Colonic mucosa (tissue), 4 donors: ENCODE measurements around the gene CDC20B. TPM values are rescaled to one million over a fixed set of nuclear protein-coding genes. Genes with fewer than 3 reads are reported as not detected.
A peak's percentile ranks its signal among the peaks of the same experiment; 100 is the strongest.

ENCODE experiments used
- DNase-seq: peaks from one replicate; pipeline ENCODE4 v3.0.0-alpha.2; 2020
- H3K27ac ChIP-seq: fragments of 200-600 bp; one replicate; pipeline ENCODE4 v1.8.0; 2021
- H3K27me3 ChIP-seq: fragments of 200-600 bp; one replicate; pipeline ENCODE4 v1.8.0; 2021
- H3K36me3 ChIP-seq: fragments of 200-600 bp; one replicate; pipeline ENCODE4 v1.8.0; 2021
- H3K4me1 ChIP-seq: fragments of 200-600 bp; one replicate; pipeline ENCODE4 v1.8.0; 2021; ENCODE audit warnings: mild to moderate bottlenecking
- H3K4me3 ChIP-seq: fragments of 200-600 bp; one replicate; pipeline ENCODE4 v1.8.0; 2021
- H3K9ac ChIP-seq, 2 donors: one replicate each; pipeline ENCODE4 v1.7.0; 2013; ENCODE audit warnings: control low read depth in 2 of 2, low read depth in 2 of 2, low read length in 2 of 2
- H3K9me3 ChIP-seq: fragments of 200-600 bp; one replicate; pipeline ENCODE4 v1.8.0; 2021
- intact Hi-C: fragments of 100-400 bp; cut with DNase I; formaldehyde crosslinking; loops from one replicate; pipeline ENCODE4 v1.14.1; 2022
- total RNA-seq, 2 donors: library from RNA; stranded (reverse); fragmentation: NEBNext Ultra II Directional in 1 of 2; extraction: Animal tissue kit (Norgen Biotek cat#: 25700) in 1 of 2; gene quantifications; one replicate each; pipeline ENCODE4 v1.2.1, GENCODE V29; 2021
- TF ChIP-seq, protein P1 (sequence below): fragments of 200-600 bp; IDR thresholded peaks from one replicate; pipeline ENCODE4 v1.8.0; 2022; ENCODE audit warnings: antibody characterized with exemption, mild to moderate bottlenecking
- donor health status: healthy.
- donor health status: DM: no; HTN: no; CAD: no.
- donor health status: DM: no; HTN: no; CAD: no.

Gene CDC20B
- total RNA-seq, 2 donors from 2014 or later = not detected

DNA sequence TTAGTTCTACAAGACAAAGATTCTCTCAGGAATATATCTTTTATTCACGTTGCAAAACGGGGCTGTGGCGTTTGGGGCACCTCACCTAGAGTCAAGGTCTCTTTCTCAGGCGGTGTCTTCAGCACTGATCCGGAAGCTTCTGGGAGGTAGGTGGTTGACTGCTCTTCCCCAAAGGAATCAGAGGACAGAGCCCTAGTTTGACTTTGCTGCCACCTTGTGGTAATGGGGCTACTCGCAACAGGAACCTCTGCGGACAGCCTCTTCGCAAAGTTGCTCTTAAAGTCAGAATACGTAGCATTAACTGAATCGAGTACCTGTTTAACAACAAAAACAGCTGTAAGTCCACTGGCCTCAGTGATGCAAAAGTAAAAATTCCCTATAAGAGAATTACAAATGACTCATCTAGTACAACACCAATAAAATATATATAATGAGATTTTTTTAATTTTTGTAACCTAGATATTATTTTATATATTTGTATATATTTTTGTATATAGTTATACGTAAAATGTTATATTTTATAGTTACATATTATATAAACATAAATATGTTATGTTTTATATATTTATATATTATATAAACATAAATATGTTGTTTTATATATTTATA is 26.3 kb downstream of the CDC20B start:
- Histone ChIP-seq H3K27me3 (no peaks in the 10 kb centered on the region), H3K36me3 (no peaks in the 10 kb centered on the region), H3K9me3 (no peaks in the 10 kb centered on the region), H3K9ac (no peak overlapping the region), H3K4me1 (no peaks in the 10 kb centered on the region), H3K27ac (no peak overlapping the region), H3K4me3 (no peak overlapping the region)
- TF ChIP-seq, protein P1, sequence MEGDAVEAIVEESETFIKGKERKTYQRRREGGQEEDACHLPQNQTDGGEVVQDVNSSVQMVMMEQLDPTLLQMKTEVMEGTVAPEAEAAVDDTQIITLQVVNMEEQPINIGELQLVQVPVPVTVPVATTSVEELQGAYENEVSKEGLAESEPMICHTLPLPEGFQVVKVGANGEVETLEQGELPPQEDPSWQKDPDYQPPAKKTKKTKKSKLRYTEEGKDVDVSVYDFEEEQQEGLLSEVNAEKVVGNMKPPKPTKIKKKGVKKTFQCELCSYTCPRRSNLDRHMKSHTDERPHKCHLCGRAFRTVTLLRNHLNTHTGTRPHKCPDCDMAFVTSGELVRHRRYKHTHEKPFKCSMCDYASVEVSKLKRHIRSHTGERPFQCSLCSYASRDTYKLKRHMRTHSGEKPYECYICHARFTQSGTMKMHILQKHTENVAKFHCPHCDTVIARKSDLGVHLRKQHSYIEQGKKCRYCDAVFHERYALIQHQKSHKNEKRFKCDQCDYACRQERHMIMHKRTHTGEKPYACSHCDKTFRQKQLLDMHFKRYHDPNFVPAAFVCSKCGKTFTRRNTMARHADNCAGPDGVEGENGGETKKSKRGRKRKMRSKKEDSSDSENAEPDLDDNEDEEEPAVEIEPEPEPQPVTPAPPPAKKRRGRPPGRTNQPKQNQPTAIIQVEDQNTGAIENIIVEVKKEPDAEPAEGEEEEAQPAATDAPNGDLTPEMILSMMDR = peak; percentile 90
- intact Hi-C loops = loop anchor here (10.0 kb wide), 2 partner anchors 202 to 632 kb away; partner anchors contain the start of gene SNX18
- DNase-seq = peak; percentile 82

DNA sequence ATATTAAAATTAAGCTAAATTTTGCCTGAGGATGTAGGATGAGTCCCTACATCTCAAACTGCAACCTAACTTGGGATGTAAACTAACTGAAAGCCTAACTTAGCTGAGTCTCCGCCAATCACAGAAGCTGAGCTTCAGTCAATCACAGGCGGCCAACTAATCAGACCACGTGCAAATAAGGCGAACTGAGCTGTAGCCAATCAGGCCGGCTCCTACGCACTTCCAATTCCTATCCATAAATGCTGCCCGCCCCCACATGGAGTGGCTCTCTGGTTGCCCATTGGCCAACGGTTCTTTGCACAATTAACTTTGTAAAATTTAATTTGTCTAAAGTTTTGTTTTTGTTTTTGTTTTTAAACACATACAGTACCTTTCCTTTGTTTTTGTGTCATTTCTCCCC is 26.9 kb downstream of the CDC20B start:
- no peaks in the 10 kb centered on the region for H3K36me3 ChIP-seq
- H3K27me3 ChIP-seq = no peaks in the 10 kb centered on the region
- H3K9me3 ChIP-seq = no peaks in the 10 kb centered on the region
- TF ChIP-seq, protein P1 = no peak
- no peak for DNase-seq
- H3K4me3 ChIP-seq = no peak overlapping the region
- no peak overlapping the region for H3K9ac ChIP-seq
- H3K27ac ChIP-seq = no peak overlapping the region
- no peaks in the 10 kb centered on the region for H3K4me1 ChIP-seq
- intact Hi-C loops = loop anchor here (10.0 kb wide), 2 partner anchors 201 to 631 kb away; partner anchors contain the start of gene SNX18

DNA sequence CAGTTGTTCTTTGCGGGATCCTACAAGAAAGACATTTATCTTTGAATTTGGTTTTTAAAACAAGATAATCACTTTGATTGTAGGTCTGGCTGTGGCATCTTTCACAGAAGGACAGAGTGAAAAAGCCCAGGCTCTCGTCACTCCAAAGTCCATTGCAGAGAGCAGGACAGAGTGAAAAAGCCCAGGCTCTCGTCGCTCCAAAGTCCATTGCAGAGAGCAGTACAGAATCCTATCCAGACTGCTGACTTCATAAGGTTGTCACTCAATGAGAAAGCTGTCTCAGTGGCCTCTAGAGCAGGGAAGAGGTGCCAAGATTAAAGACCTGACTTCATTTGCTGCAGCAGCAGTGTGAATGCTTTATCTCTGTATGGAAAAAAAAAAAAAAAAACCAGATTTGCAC is 29.4 kb downstream of the CDC20B start:
- no peaks in the 10 kb centered on the region for H3K36me3 ChIP-seq
- no peaks in the 10 kb centered on the region for H3K9me3 ChIP-seq
- H3K27ac ChIP-seq = no peak overlapping the region
- H3K27me3 ChIP-seq = no peaks in the 10 kb centered on the region
- H3K4me1 ChIP-seq = no peaks in the 10 kb centered on the region
- H3K9ac ChIP-seq = no peak overlapping the region
- TF ChIP-seq, protein P1 = no peak
- intact Hi-C loops = loop anchor here (10.0 kb wide), 2 partner anchors 199 to 629 kb away; partner anchors contain the start of gene SNX18
- no peak overlapping the region for H3K4me3 ChIP-seq
- no peak for DNase-seq

DNA sequence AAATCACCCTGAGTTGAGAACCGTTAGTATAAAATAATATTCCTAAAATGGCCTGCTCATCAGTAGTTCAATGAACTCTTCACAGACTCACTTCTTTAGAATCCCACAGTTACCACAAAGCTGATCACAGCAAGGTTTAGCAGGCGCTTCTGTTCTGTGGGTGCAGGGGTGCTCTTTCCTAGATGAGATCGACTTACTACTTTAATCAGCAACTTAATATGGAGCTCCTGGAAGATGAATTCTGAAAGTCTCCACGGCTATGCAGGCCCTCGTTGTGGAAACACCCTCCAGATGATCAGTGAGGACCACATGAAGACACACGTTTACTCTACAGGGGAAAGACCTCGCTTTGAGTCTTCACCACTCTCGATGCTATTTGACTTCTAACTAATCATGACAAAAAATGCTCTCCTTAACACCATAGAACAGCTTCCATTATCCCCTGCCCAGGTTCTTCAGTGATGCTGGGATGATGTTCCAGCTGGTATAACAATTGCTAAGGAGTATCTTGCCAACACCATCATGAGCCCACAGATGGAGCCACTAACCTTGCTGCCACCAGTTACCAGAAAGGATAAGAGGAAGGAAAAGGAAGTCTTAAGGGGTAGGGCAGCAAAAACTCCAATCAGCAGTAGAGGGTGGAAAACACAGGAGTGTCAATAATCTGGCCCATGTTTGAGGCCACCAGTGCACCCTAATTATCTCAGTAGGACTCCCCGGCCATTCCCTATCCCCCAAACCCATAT is 30.9 kb downstream of the CDC20B start:
- Histone ChIP-seq H3K36me3 (no peaks in the 10 kb centered on the region), H3K9ac (no peak overlapping the region), H3K4me1 (no peaks in the 10 kb centered on the region), H3K9me3 (no peaks in the 10 kb centered on the region), H3K4me3 (no peak overlapping the region), H3K27ac (no peak overlapping the region), H3K27me3 (no peaks in the 10 kb centered on the region)
- intact Hi-C loops = loop anchor here (10.0 kb wide), 2 partner anchors 197 to 627 kb away; partner anchors contain the start of gene SNX18
- DNase-seq = no peak
- TF ChIP-seq, protein P1 = no peak

DNA sequence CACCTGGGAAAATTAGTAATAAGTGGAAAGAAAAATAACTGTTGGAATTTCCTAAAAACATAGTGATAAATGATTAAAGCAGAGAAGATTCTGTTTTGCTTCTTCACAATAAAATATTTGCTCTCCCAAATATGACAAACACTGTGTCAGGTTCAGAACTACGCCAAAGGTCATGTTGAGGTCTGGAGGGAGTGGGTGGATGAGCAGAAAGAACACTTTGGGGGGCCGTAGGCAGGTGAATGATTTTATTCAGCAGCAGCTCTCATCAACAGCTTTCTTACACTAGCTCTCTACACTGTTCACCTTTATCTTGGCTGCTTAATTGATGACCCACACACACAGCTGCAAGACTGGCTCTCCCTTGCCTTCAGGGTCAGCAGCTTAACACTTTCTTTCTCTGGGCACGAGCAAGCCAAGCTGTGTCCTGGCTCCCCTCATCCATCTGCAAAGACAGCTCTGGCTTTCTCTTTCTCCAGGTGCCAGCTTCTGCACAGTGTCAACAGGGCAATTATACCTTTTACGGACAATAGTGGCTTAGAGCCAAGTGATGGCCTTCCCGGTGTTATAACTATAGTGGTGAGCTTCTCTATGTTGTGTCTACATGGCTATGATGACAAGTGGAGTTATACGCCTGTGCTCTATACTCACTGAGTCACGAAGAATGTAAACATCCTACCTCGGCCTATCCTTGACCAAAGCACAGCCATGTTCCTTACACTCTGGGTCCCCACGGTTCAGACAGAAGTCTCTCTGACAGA is 31.9 kb downstream of the CDC20B start:
- no peaks in the 10 kb centered on the region for H3K27me3 ChIP-seq
- H3K27ac ChIP-seq = no peak overlapping the region
- H3K9me3 ChIP-seq = no peaks in the 10 kb centered on the region
- H3K9ac ChIP-seq = no peak overlapping the region
- no peak overlapping the region for H3K4me3 ChIP-seq
- TF ChIP-seq, protein P1 = no peak
- H3K36me3 ChIP-seq = no peaks in the 10 kb centered on the region
- DNase-seq = no peak
- intact Hi-C loops = loop anchor here (10.0 kb wide), 2 partner anchors 196 to 626 kb away; partner anchors contain the start of gene SNX18
- H3K4me1 ChIP-seq = no peaks in the 10 kb centered on the region
